HK-2 (cell line): Measurements from ENCODE around the gene FAM3A.

Source experiments
- DNase-seq: peaks from one replicate; pipeline ENCODE4 v3.0.0-alpha.2; 2018; ENCODE audit not compliant: unreplicated experiment

The FAM3A gene

GRCh38 chrX:154481911-154482601, 34.0 kb downstream of the FAM3A start:
- DNase-seq, result no peak

GRCh38 chrX:154481195-154481594, 34.8 kb downstream of the FAM3A start:
- DNase-seq, result no peak

GRCh38 chrX:154478728-154479622, 37.1 kb downstream of the FAM3A start, which contains the start of gene LAGE3:
TSS of gene LAGE3 (minus strand) at chrX:154479281. CDS start at chrX:154478915, 366 bp downstream.
- DNase-seq, result peak; percentile 97

GRCh38 chrX:154477891-154478477, 38.0 kb downstream of the FAM3A start:
- DNase-seq, result no peak

- peak; percentile 37 for DNase-seq
These were observed 39.2 kb downstream of the FAM3A start for GRCh38 chrX:154476821-154477220.

- DNase-seq, result no peak
These were observed 42.3 kb downstream of the FAM3A start for GRCh38 chrX:154473683-154474082.

- no peak for DNase-seq
These were observed 43.1 kb downstream of the FAM3A start for GRCh38 chrX:154472685-154473632.

GRCh38 chrX:154471839-154472684, 44.0 kb downstream of the FAM3A start:
- no peak for DNase-seq

GRCh38 chrX:154470914-154471568, 45.0 kb downstream of the FAM3A start:
- DNase-seq, result no peak

- no peak for DNase-seq
These were observed 45.6 kb downstream of the FAM3A start for GRCh38 chrX:154470434-154470833.

- DNase-seq, result no peak
These were observed 46.2 kb downstream of the FAM3A start for GRCh38 chrX:154469880-154470279.

GRCh38 chrX:154469114-154469513, 46.9 kb downstream of the FAM3A start:
- no peak for DNase-seq

GRCh38 chrX:154468217-154468616, 47.8 kb downstream of the FAM3A start:
- DNase-seq, result no peak

GRCh38 chrX:154467556-154467955, 48.5 kb downstream of the FAM3A start:
- DNase-seq, result no peak

GRCh38 chrX:154466907-154467306, 49.1 kb downstream of the FAM3A start:
- no peak for DNase-seq

GRCh38 chrX:154466036-154466435, 50.0 kb downstream of the FAM3A start:
- no peak for DNase-seq

GRCh38 chrX:154465601-154466000, 50.4 kb downstream of the FAM3A start:
- no peak for DNase-seq

GRCh38 chrX:154464806-154465365, 51.1 kb downstream of the FAM3A start:
- DNase-seq, result no peak

- no peak for DNase-seq
These were observed 52.3 kb downstream of the FAM3A start for GRCh38 chrX:154463611-154464220.
